GM12873 (cell line): Measurements from ENCODE around the gene HDAC9.

ENCODE experiments used
- TF ChIP-seq, protein P1 (sequence below): IDR thresholded peaks from 2 replicates; pipeline ENCODE4 v1.5.1; 2012; ENCODE audit warnings: low read depth, mild to moderate bottlenecking, moderate library complexity, low read length, control low read depth; ENCODE audit not compliant: insufficient read depth; ENCODE audit errors: missing control alignments

The HDAC9 gene

DNA sequence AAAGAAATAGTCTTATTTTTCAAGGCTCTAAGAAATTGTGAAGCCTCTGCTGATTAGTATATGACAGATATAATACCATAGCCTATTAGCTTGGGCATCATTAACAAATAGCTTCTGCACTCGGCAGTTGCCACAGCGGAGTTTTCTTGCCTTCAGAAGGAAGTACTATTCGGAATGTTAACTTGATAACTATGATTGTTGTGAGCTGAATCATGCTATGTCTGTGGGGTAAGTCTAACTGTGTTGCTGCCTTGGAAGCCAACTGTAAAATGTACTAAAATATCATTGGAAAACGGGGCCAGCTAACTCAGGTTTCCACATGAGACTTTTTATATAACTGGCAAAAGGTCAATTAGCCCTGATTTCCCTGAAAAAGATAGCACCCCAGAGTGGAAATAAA is 528.7 kb downstream of the HDAC9 start:
- TF ChIP-seq, protein P1, sequence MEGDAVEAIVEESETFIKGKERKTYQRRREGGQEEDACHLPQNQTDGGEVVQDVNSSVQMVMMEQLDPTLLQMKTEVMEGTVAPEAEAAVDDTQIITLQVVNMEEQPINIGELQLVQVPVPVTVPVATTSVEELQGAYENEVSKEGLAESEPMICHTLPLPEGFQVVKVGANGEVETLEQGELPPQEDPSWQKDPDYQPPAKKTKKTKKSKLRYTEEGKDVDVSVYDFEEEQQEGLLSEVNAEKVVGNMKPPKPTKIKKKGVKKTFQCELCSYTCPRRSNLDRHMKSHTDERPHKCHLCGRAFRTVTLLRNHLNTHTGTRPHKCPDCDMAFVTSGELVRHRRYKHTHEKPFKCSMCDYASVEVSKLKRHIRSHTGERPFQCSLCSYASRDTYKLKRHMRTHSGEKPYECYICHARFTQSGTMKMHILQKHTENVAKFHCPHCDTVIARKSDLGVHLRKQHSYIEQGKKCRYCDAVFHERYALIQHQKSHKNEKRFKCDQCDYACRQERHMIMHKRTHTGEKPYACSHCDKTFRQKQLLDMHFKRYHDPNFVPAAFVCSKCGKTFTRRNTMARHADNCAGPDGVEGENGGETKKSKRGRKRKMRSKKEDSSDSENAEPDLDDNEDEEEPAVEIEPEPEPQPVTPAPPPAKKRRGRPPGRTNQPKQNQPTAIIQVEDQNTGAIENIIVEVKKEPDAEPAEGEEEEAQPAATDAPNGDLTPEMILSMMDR: no peak

DNA sequence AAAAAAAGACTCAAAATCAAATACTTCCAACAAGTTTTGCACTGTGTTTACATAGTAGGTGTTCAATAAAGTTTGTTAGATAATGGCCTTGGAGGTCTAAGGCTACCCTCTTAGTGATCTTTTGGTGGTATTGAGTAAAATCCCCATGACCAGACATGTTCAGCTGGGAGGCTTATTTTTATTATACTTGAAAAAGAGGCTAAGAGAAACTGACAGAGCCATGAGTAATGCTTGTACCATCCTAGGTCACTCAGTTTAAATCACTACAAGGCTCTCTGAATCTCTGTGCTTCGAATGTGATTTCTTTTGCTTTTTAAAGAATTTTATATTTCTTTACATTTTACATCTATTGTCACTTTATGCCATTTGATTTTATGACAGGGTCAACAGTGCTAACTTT is 531.3 kb downstream of the HDAC9 start:
- TF ChIP-seq, protein P1: no peak

DNA sequence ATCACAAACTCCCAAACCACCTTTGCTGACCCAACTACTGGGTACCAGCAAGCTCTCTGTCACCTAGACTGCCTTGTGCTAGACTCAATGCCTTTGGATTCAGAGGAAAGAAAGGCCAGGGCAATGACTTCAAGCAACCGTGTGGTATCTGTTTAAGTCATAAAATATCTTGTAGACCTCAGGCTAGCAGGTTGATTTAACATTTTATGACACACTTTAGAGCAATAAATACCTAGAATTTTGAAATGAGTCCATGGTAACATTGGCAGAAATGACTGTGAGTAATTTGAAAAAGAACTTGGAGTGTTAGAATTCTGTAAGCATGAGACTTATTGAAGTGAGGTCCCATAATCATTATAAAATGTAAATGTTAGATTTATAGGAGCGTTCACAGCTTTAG is 534.7 kb downstream of the HDAC9 start:
- TF ChIP-seq, protein P1: no peak

DNA sequence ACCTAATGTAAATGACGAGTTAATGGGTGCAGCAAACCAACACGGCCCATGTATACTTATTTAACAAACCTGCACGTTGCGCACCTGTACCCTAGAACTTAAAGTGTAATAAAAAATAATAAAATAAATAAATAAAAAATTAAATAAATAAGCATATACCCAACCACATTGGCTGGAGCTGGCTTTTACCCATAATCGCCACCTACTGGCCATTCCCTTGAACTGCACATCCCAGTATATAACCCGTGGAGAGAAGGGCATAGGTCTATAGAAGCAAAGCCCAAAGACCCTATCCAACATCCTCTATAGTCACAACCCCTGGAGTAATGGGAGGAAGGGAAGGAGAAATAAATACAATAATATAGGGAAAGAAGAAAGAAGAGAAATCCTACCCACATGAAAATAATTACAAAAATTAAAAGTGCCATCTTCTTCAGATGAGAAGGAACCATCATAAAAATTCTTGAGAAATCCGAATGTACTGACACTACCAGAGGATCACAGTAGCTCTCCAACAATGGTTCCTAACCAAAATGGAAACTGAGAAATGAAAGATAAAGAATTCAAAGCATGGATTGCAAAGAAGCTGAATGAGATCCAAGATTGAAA is 556.3 kb downstream of the HDAC9 start:
- TF ChIP-seq, protein P1: peak; percentile 72
